HEK293 (cell line): ENCODE measurements around the gene CABP1.
A peak's percentile ranks its signal among the peaks of the same experiment; 100 is the strongest.

ENCODE experiments used
- BCL11B ChIP-seq: fragments of 450-650 bp; formaldehyde crosslinking; IDR thresholded peaks from 2 replicates; pipeline ENCODE4 v1.5.1; 2016; ENCODE audit warnings: low read depth, missing biosample characterization, missing genetic modification characterization
- EGR2 ChIP-seq: fragments of 450-650 bp; formaldehyde crosslinking; IDR thresholded peaks from 2 replicates; pipeline ENCODE4 v1.5.1; 2016; ENCODE audit warnings: low read depth, missing biosample characterization, missing genetic modification characterization
- ELK4 ChIP-seq: IDR thresholded peaks from 2 replicates; pipeline ENCODE4 v1.6.1; 2011; ENCODE audit warnings: mild to moderate bottlenecking, low read depth, low read length, borderline replicate concordance
- GLIS1 ChIP-seq: fragments of 450-650 bp; formaldehyde crosslinking; IDR thresholded peaks from 2 replicates; pipeline ENCODE4 v1.5.1; 2016; ENCODE audit warnings: missing biosample characterization, missing genetic modification characterization
- IKZF3 ChIP-seq: fragments of 450-650 bp; IDR thresholded peaks from 2 replicates; pipeline ENCODE4 v1.5.0; 2018; ENCODE audit warnings: missing biosample characterization, mild to moderate bottlenecking, missing genetic modification characterization, moderate library complexity
- KLF10 ChIP-seq: fragments of 450-650 bp; IDR thresholded peaks from 2 replicates; pipeline ENCODE4 v1.5.1; 2018; ENCODE audit warnings: missing biosample characterization, mild to moderate bottlenecking, missing genetic modification characterization
- KLF9 ChIP-seq: fragments of 450-650 bp; formaldehyde crosslinking; IDR thresholded peaks from 2 replicates; pipeline ENCODE4 v1.5.1; 2016; ENCODE audit warnings: missing biosample characterization, missing genetic modification characterization, low read depth
- MYNN ChIP-seq: fragments of 450-650 bp; formaldehyde crosslinking; IDR thresholded peaks from 2 replicates; pipeline ENCODE4 v1.5.1; 2016; ENCODE audit warnings: missing biosample characterization, missing genetic modification characterization, borderline replicate concordance
- PRDM4 ChIP-seq: fragments of 450-650 bp; formaldehyde crosslinking; IDR thresholded peaks from 2 replicates; pipeline ENCODE4 v1.5.1; 2017; ENCODE audit warnings: missing biosample characterization, missing genetic modification characterization
- SP2 ChIP-seq: fragments of 450-650 bp; formaldehyde crosslinking; IDR thresholded peaks from 2 replicates; pipeline ENCODE4 v1.5.1; 2016; ENCODE audit warnings: missing biosample characterization, missing genetic modification characterization
- YY1 ChIP-seq: fragments of 450-650 bp; formaldehyde crosslinking; IDR thresholded peaks from 2 replicates; pipeline ENCODE4 v1.5.1; 2018; ENCODE audit warnings: missing biosample characterization, missing genetic modification characterization
- ZBTB21 ChIP-seq: fragments of 450-650 bp; formaldehyde crosslinking; IDR thresholded peaks from 2 replicates; pipeline ENCODE4 v1.5.1; 2017; ENCODE audit warnings: missing biosample characterization, missing genetic modification characterization
- ZEB2 ChIP-seq: fragments of 450-650 bp; formaldehyde crosslinking; IDR thresholded peaks from 2 replicates; pipeline ENCODE4 v1.5.1; 2016; ENCODE audit warnings: missing biosample characterization, missing genetic modification characterization
- ZFP41 ChIP-seq: fragments of 450-650 bp; formaldehyde crosslinking; IDR thresholded peaks from 2 replicates; pipeline ENCODE4 v1.5.1; 2016; ENCODE audit warnings: missing biosample characterization, missing genetic modification characterization, borderline replicate concordance
- ZNF202 ChIP-seq: fragments of 450-650 bp; formaldehyde crosslinking; IDR thresholded peaks from 2 replicates; pipeline ENCODE4 v1.5.1; 2016; ENCODE audit warnings: missing biosample characterization, missing genetic modification characterization, borderline replicate concordance
- ZNF248 ChIP-seq: fragments of 450-650 bp; formaldehyde crosslinking; IDR thresholded peaks from 2 replicates; pipeline ENCODE4 v1.5.1; 2017; ENCODE audit warnings: missing biosample characterization, missing genetic modification characterization
- ZNF335 ChIP-seq: fragments of 450-650 bp; formaldehyde crosslinking; conservative IDR thresholded peaks from 2 replicates; pipeline ENCODE4 v1.5.1; 2016; ENCODE audit warnings: missing biosample characterization, missing genetic modification characterization
- ZNF510 ChIP-seq: fragments of 450-650 bp; formaldehyde crosslinking; IDR thresholded peaks from 2 replicates; pipeline ENCODE4 v1.5.1; 2018; ENCODE audit warnings: mild to moderate bottlenecking, missing genetic modification characterization, missing biosample characterization; ENCODE audit not compliant: insufficient replicate concordance
- ZNF549 ChIP-seq: fragments of 450-650 bp; IDR thresholded peaks from 2 replicates; pipeline ENCODE4 v1.5.1; 2018; ENCODE audit warnings: missing biosample characterization, missing genetic modification characterization, mild to moderate bottlenecking, inconsistent platforms, moderate library complexity
- ZNF558 ChIP-seq: fragments of 450-650 bp; formaldehyde crosslinking; IDR thresholded peaks from 2 replicates; pipeline ENCODE4 v1.5.1; 2016; ENCODE audit warnings: missing biosample characterization, missing genetic modification characterization
- ZNF596 ChIP-seq: fragments of 450-650 bp; IDR thresholded peaks from 2 replicates; pipeline ENCODE4 v1.5.0; 2018; ENCODE audit warnings: missing biosample characterization, mild to moderate bottlenecking, missing genetic modification characterization, moderate library complexity
- ZNF621 ChIP-seq: fragments of 450-650 bp; formaldehyde crosslinking; IDR thresholded peaks from 2 replicates; pipeline ENCODE4 v1.5.1; 2017; ENCODE audit warnings: missing biosample characterization, missing genetic modification characterization
- ZNF76 ChIP-seq: fragments of 450-650 bp; formaldehyde crosslinking; IDR thresholded peaks from 2 replicates; pipeline ENCODE4; 2016; ENCODE audit warnings: low read depth, missing biosample characterization, missing genetic modification characterization, borderline replicate concordance
- ZNF791 ChIP-seq: fragments of 450-650 bp; formaldehyde crosslinking; IDR thresholded peaks from 2 replicates; pipeline ENCODE4 v1.5.1; 2016; ENCODE audit warnings: missing biosample characterization, missing genetic modification characterization
- ZSCAN30 ChIP-seq: fragments of 450-650 bp; IDR thresholded peaks from 2 replicates; pipeline ENCODE4 v1.5.1; 2018; ENCODE audit warnings: missing biosample characterization, mild to moderate bottlenecking, missing genetic modification characterization, moderate library complexity
- TF ChIP-seq, protein P1 (sequence below): fragments of 450-650 bp; formaldehyde crosslinking; IDR thresholded peaks from 2 replicates; pipeline ENCODE4 v1.5.1; 2016; ENCODE audit warnings: missing biosample characterization, missing genetic modification characterization
- TF ChIP-seq, protein P2 (sequence below): sonication (generic); formaldehyde crosslinking; IDR thresholded peaks from 2 replicates; pipeline ENCODE4 v1.8.1; 2022; ENCODE audit warnings: mild to moderate bottlenecking, moderate library complexity, missing genetic modification reagents
- TF ChIP-seq, protein P3 (sequence below): fragments of 450-650 bp; formaldehyde crosslinking; optimal IDR thresholded peaks from 2 replicates; pipeline ENCODE3; 2016; ENCODE audit warnings: missing biosample characterization, mild to moderate bottlenecking, missing genetic modification characterization
- TF ChIP-seq, protein P4 (sequence below): fragments of 450-650 bp; formaldehyde crosslinking; IDR thresholded peaks from 2 replicates; pipeline ENCODE4 v1.5.1; 2016; ENCODE audit warnings: missing biosample characterization, missing genetic modification characterization

The CABP1 gene

DNA sequence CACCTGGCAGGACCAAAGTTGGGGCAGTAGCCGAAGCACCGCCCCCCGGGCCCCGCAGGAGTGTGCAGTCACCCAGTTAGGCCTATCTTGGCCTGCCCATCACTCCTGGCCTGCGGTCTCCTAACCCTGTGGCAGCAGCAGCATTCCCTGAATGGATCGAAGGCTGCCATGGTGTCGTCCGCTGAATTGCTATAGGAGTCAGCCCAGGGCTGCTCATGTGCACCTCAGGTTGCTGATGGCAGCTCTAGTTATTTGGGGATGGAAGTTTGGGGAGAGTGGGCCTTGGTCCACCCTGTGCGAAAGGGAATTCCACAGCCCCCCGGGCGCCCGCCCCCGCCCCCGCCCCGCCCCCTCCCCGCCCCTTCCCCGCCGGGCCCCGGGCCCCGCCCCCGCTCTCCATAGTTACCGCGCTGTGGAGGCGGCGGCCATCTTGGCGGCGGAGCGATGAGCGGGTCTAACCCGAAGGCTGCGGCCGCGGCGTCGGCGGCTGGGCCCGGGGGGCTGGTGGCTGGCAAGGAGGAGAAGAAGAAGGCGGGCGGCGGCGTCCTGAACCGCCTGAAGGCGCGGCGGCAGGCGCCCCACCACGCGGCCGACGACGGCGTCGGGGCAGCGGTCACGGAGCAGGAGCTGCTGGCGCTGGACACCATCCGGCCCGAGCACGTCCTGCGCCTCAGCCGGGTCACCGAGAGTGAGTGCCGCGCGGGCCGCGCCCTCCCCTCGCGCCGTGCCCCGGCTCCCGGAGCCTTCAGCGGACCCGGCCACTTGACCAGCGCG is 69.8 kb downstream of the CABP1 start, which contains the start of gene UNC119B (continued):
- TF ChIP-seq, protein P1, sequence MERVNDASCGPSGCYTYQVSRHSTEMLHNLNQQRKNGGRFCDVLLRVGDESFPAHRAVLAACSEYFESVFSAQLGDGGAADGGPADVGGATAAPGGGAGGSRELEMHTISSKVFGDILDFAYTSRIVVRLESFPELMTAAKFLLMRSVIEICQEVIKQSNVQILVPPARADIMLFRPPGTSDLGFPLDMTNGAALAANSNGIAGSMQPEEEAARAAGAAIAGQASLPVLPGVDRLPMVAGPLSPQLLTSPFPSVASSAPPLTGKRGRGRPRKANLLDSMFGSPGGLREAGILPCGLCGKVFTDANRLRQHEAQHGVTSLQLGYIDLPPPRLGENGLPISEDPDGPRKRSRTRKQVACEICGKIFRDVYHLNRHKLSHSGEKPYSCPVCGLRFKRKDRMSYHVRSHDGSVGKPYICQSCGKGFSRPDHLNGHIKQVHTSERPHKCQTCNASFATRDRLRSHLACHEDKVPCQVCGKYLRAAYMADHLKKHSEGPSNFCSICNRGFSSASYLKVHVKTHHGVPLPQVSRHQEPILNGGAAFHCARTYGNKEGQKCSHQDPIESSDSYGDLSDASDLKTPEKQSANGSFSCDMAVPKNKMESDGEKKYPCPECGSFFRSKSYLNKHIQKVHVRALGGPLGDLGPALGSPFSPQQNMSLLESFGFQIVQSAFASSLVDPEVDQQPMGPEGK (tag by site-specific recombination): peak; percentile 54
- TF ChIP-seq YY1 (tag by site-specific recombination): peak; percentile 54; the same call in 1 of the 2 replicates
- TF ChIP-seq ZNF510 (tag by site-specific recombination): no peak
- no peak for TF ChIP-seq BCL11B (tag by site-specific recombination)
- no peak for TF ChIP-seq ZNF558 (tag by site-specific recombination)
- TF ChIP-seq ZFP41 (tag by site-specific recombination): no peak
- TF ChIP-seq, protein P2, sequence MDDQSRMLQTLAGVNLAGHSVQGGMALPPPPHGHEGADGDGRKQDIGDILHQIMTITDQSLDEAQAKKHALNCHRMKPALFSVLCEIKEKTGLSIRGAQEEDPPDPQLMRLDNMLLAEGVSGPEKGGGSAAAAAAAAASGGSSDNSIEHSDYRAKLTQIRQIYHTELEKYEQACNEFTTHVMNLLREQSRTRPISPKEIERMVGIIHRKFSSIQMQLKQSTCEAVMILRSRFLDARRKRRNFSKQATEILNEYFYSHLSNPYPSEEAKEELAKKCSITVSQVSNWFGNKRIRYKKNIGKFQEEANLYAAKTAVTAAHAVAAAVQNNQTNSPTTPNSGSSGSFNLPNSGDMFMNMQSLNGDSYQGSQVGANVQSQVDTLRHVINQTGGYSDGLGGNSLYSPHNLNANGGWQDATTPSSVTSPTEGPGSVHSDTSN: no peak
- peak; percentile 54 for TF ChIP-seq KLF9 (tag by site-specific recombination)
- no peak for TF ChIP-seq MYNN (tag by site-specific recombination)
- TF ChIP-seq EGR2 (tag by site-specific recombination): 0 out of 2 replicates have a peak, but pooled peaks have one; percentile 18
- TF ChIP-seq, protein P3, sequence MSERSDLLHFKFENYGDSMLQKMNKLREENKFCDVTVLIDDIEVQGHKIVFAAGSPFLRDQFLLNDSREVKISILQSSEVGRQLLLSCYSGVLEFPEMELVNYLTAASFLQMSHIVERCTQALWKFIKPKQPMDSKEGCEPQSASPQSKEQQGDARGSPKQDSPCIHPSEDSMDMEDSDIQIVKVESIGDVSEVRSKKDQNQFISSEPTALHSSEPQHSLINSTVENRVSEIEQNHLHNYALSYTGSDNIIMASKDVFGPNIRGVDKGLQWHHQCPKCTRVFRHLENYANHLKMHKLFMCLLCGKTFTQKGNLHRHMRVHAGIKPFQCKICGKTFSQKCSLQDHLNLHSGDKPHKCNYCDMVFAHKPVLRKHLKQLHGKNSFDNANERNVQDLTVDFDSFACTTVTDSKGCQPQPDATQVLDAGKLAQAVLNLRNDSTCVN (tag by site-specific recombination): peak; percentile 67
- no peak for TF ChIP-seq ZNF549 (tag by site-specific recombination)
- TF ChIP-seq ELK4: no peak
- no peak for TF ChIP-seq ZNF248
- no peak for TF ChIP-seq ZNF791 (tag by site-specific recombination)
- TF ChIP-seq IKZF3 (tag by site-specific recombination): peak; percentile 64; the same call in 1 of the 2 replicates
- TF ChIP-seq, protein P4, sequence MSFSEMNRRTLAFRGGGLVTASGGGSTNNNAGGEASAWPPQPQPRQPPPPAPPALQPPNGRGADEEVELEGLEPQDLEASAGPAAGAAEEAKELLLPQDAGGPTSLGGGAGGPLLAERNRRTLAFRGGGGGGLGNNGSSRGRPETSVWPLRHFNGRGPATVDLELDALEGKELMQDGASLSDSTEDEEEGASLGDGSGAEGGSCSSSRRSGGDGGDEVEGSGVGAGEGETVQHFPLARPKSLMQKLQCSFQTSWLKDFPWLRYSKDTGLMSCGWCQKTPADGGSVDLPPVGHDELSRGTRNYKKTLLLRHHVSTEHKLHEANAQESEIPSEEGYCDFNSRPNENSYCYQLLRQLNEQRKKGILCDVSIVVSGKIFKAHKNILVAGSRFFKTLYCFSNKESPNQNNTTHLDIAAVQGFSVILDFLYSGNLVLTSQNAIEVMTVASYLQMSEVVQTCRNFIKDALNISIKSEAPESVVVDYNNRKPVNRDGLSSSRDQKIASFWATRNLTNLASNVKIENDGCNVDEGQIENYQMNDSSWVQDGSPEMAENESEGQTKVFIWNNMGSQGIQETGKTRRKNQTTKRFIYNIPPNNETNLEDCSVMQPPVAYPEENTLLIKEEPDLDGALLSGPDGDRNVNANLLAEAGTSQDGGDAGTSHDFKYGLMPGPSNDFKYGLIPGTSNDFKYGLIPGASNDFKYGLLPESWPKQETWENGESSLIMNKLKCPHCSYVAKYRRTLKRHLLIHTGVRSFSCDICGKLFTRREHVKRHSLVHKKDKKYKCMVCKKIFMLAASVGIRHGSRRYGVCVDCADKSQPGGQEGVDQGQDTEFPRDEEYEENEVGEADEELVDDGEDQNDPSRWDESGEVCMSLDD (tag by site-specific recombination): no peak
- 0 out of 2 replicates have a peak, but pooled peaks have one; percentile 18 for TF ChIP-seq ZEB2
- 0 out of 2 replicates have a peak, but pooled peaks have one; percentile 35 for TF ChIP-seq ZSCAN30 (tag by site-specific recombination)
- TF ChIP-seq PRDM4 (tag by site-specific recombination): no peak
- TF ChIP-seq ZNF202: no peak
- TF ChIP-seq SP2 (tag by site-specific recombination): peak; percentile 55
- peak; percentile 42 for TF ChIP-seq ZNF335 (tag by site-specific recombination)
- no peak for TF ChIP-seq ZNF621
- no peak for TF ChIP-seq ZBTB21 (tag by site-specific recombination)
- no peak for TF ChIP-seq GLIS1 (tag by site-specific recombination)
- TF ChIP-seq KLF10 (tag by site-specific recombination): peak; percentile 94
- TF ChIP-seq ZNF596 (tag by site-specific recombination): 0 out of 2 replicates have a peak, but pooled peaks have one; percentile 6
- TF ChIP-seq ZNF76: no peak
